Uterus (tissue), 2 donors: ENCODE measurements around the gene PATE4.

ENCODE experiments used
- CTCF ChIP-seq, 4 experiments: fragments of 200-600 bp in 2 of 4; fragments of 450-650 bp in 2 of 4; sonication (generic) in 2 of 4; IDR thresholded peaks; one replicate each; pipeline ENCODE4 v1.5.1; 2016 to 2019; ENCODE audit warnings: antibody characterized with exemption in 4 of 4, mild to moderate bottlenecking in 2 of 4, moderate library complexity in 1 of 4
- POLR2A ChIP-seq, 2 donors: fragments of 450-650 bp; IDR thresholded peaks; one replicate each; pipeline ENCODE4 v1.6.1; 2016; ENCODE audit warnings: antibody characterized with exemption in 2 of 2, mild to moderate bottlenecking in 1 of 2, moderate library complexity in 1 of 2

- TF ChIP-seq CTCF (IDR thresholded peaks at IDR 0.05) = no peak
- TF ChIP-seq POLR2A (IDR thresholded peaks at IDR 0.05) = no peak
Observed at GRCh38 chr11:125784678-125785077, 48.4 kb upstream of the PATE4 start.
